ENCODE results near the gene SGTA.

The SGTA gene

DNA sequence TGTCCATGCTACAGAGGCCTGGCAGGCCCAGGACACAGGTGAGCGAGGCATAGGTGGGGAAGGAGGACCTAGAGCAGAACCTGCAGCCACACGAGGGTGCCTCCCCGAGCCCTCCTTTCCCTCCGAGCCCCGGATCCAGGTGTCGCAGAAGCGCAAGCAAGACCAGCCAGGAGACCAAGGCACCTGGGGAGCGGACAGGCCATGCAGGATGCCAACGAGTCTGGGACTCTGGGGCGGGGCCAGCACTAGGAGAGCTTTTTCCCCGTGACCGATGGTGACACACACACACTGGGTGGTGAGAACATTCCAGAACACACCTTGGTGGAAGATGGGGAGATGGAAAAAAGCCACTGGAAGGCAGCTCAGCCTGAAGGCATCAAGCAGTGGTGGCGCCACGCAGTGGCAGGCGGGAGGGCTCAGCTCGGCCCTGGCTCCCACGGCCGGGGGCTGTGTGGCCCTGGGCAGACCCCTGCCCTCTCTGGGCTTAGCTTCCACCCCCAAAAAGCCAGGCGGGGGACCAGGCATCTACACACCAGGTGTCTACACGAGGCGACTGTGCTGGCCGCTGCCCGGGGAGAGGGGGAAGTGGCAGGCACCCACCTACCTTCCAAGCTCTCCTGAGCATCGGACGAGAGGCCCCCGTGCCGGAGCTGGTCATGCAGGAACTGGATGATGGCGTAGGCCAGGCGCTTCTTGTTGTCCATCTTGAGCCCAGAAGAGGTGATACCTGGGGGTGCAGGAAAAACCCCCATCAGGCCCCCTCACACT is 14.5 kb downstream of the SGTA start:
- DNase-seq: no peak

GRCh38 chr19:2767688-2768087 is 15.4 kb downstream of the SGTA start:
- DNase-seq: no peak

- DNase-seq: no peak
Observed at GRCh38 chr19:2766594-2767372, 16.3 kb downstream of the SGTA start.

- no peak for DNase-seq
Observed at GRCh38 chr19:2765376-2765775, 17.7 kb downstream of the SGTA start.

DNA sequence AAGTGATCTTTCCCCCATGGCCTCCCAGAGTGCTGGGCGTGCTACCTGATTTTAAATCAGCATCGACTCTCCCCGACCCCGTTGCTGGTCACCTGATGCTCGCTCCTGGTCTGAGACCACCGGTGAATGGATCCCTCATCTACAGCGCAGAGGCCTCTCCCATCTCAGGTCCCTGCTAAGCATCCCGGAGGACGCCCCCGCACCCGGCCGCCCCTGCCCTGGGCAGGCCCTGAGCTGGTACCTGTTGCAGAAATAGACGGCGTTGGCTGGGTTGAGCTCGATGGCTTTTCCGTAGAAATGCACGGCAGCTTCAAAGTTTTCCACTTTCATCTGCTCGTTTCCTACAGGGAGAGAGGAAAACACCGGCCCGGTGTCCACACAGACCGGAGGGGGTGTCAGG is 18.1 kb downstream of the SGTA start:
- DNase-seq: no peak

- DNase-seq: no peak
Observed at GRCh38 chr19:2763687-2764086, 19.4 kb downstream of the SGTA start.

GRCh38 chr19:2762783-2763496 is 20.1 kb downstream of the SGTA start:
- no peak for DNase-seq

- DNase-seq: no peak
Observed at GRCh38 chr19:2761876-2762782, 20.9 kb downstream of the SGTA start.

DNA sequence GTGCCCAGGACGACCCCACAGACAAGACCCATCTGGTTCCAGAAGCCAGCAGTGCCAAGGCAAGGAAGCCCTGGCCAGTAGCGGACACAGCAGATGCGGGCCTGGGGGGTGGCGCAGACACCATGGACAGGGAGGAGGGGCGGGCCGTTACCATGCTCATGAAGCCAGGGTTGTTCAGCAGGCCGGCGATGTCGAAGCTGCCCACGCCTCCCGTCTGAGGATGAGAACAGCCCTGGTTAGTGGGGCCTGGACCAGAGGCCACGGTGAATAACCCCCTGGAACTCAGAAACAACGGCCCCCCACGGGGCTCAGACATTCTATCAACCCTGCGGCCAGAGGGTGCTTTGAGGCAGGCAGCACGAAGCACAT is 21.8 kb downstream of the SGTA start:
- no peak for DNase-seq

- no peak for DNase-seq
Observed at GRCh38 chr19:2759965-2760364, 23.1 kb downstream of the SGTA start.

GRCh38 chr19:2759362-2759761 is 23.7 kb downstream of the SGTA start:
- DNase-seq: no peak

- no peak for DNase-seq
Observed at GRCh38 chr19:2758601-2759313, 24.3 kb downstream of the SGTA start.

DNA sequence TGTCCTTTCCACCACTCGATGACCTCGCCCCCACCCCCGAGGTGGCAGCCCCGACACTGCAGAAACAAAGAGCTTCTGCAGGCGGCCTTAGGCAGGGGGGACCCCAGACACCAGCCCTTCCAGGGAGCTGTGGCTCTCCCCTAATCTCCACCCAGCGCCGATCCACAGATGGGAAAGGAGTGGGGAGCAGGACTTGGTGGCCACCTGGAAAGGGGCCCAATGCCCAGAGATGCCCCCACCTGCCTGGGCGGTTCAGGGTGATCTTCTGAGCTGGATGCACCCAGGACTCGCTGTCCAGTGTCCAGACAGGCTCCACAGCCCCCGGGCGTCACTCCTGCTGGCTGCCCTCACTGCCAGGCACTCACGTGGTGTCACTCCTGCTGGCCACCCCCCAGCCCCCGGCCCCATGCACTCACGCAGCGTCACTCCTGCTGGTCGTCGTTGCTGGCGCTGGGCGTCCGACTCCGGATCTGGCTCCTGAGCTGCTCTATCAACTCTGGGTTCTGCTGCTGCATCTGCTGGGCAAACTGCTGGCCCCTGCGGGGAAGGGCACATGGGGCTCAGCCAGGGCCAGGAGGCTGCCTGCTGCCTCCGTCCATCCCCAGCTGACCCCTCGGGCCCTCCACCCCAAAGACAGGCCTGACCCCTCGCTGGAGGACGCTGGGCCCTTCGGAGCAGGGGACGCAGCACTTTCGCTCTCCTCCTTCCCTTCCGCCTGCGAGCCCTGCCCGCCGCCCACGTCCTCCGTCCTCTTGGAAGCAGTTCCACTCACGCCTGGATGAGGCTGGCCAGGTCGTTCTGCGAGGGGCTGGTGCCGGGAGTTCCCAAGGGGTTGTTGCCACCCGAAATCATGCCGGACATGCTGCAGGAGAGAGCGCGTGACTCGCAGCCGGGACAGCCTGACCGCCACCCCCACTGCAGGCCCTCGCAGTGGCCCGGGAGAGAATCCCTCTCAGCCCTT is 25.9 kb downstream of the SGTA start:
- no peak for DNase-seq

DNA sequence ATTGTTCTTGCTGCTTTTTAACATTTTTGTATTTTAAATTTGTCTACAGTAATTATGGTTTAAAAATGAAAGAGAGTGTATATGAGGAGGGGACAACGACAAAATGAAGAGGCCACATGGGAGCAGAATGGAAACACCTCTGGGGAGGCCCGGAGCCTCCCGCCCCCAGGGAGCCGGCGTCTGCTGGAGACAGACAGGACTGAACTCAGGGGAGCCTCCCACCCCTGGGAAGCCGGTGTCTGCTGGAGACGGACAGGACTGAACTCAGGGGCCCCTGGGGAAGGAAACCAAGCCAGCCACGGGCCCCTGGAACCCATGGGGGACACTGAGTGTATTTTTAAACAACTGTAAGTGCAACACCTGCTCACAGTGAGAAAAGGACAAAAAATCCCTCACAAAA is 26.6 kb downstream of the SGTA start:
- DNase-seq: no peak

- no peak for DNase-seq
Observed at GRCh38 chr19:2755811-2756210, 27.3 kb downstream of the SGTA start.

GRCh38 chr19:2755448-2755705 is 27.7 kb downstream of the SGTA start:
- no peak for DNase-seq

- DNase-seq: no peak
Observed at GRCh38 chr19:2754659-2755447, 28.2 kb downstream of the SGTA start.

GRCh38 chr19:2751438-2751830 is 31.6 kb downstream of the SGTA start:
- no peak for DNase-seq

DNA sequence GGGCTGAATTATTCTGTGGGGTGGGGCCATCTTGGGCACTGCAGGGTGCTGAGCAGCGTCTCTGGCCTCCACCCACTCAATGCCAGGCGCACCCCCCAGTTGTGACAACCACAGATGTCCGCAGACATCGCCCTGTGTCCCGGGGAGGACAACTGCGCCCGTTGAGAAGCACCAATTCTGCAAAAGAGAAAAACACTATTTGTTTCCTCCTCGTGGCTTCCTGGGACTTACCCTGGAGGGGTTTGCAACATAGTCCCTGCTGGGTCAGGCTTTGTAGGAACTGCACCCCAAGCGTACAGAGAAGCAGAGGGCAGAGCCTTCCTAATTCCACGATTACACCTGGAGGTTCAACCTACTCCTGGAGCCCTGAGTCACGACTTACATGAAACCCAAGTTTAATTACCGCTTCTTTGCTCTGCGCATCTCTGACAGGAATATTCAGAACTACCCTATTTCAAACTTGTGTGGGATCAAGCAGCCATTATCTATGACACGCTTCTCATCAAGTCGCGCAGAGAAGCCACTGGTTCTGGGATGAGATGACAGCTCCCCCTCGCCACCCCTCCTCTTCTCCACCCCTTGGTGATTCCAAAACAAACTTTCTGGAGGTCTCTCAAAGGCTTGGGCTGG is 32.1 kb downstream of the SGTA start:
- no peak for DNase-seq

DNA sequence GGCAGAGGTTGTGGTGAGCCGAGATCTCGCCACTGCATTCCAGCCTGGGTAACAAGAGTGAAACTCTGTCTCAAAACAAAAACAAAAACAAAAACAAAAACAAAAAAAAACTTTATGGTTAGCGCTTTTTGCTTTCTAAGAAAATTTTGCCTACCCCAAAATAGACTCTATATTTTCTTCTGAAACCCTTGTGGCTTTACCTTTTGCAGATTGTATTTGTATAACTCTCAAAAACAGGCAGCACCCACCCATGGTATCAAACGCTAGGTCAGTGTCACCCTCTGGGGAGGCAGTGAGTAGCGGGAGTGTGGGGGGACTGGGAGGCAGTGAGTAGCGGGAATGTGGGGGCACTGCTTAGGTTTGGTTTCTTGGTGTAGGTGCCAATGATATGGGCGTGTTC is 35.7 kb downstream of the SGTA start:
- no peak for DNase-seq
